Nephron progenitor cell (in vitro differentiated cells): ENCODE measurements around the gene RAPGEF1.

Experiments used
- DNase-seq: peaks from one replicate; pipeline ENCODE4 v3.0.0; 2021
- H3K27ac Mint-ChIP-seq: 2 replicates; pipeline ENCODE4 v1.8.0; 2021; ENCODE audit warnings: mild to moderate bottlenecking, moderate library complexity, mixed read lengths
- H3K27me3 Mint-ChIP-seq: 2 replicates; pipeline ENCODE4 v1.8.0; 2021; ENCODE audit warnings: mild to moderate bottlenecking, low read depth, mixed read lengths; ENCODE audit not compliant: poor library complexity
- H3K36me3 Mint-ChIP-seq: 2 replicates; pipeline ENCODE4 v1.8.0; 2021; ENCODE audit warnings: low read depth, mixed read lengths
- H3K4me1 Mint-ChIP-seq: 2 replicates; pipeline ENCODE4 v1.8.0; 2021; ENCODE audit warnings: mixed read lengths
- H3K4me3 Mint-ChIP-seq: 2 replicates; pipeline ENCODE4 v1.8.0; 2021; ENCODE audit warnings: mild to moderate bottlenecking, moderate library complexity, mixed read lengths
- H3K9me3 Mint-ChIP-seq: 2 replicates; pipeline ENCODE4 v1.8.0; 2021; ENCODE audit warnings: mild to moderate bottlenecking, moderate library complexity, mixed read lengths
- TF ChIP-seq, protein P1 (sequence below): fragments of 200-600 bp; sonication (generic); IDR thresholded peaks from 2 replicates; pipeline ENCODE4 v1.5.0; 2021; ENCODE audit warnings: antibody characterized with exemption

RAPGEF1 gene

DNA sequence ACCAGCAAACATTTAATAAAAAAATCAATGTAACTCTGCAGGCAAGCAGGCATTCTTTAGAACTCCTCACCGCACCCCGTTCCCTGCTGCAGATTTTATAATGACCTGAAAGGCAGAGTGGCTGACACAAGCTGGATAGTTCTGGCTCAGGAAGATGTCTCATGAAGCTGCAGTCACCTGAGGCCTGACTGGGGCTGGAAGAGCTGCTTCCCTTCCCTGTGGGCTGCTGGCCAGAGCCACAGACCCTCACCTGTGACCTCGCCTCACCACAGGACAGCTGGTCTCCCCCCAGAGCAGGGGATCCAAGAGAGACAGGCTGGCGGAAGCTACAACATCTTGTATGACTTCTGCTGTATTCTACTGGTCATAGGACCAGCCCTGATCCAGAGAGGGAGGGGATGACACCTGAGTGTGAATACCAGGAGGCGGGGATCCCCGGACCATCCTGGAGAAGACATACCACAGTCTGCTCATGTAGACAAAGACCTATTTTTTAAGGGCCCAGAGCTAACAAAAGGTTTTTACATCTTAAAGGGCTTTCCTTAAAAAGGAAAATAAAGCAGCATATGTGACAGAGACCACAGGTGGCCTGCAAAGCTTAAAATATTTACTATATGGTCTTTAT lies 43.9 kb downstream of the RAPGEF1 start:
- H3K4me3 Mint-ChIP-seq = no peak overlapping the region
- no peak for DNase-seq
- H3K27me3 Mint-ChIP-seq = no peaks in the 10 kb centered on the region
- no peak overlapping the region for H3K27ac Mint-ChIP-seq
- no peaks in the 10 kb centered on the region for H3K36me3 Mint-ChIP-seq
- TF ChIP-seq, protein P1, sequence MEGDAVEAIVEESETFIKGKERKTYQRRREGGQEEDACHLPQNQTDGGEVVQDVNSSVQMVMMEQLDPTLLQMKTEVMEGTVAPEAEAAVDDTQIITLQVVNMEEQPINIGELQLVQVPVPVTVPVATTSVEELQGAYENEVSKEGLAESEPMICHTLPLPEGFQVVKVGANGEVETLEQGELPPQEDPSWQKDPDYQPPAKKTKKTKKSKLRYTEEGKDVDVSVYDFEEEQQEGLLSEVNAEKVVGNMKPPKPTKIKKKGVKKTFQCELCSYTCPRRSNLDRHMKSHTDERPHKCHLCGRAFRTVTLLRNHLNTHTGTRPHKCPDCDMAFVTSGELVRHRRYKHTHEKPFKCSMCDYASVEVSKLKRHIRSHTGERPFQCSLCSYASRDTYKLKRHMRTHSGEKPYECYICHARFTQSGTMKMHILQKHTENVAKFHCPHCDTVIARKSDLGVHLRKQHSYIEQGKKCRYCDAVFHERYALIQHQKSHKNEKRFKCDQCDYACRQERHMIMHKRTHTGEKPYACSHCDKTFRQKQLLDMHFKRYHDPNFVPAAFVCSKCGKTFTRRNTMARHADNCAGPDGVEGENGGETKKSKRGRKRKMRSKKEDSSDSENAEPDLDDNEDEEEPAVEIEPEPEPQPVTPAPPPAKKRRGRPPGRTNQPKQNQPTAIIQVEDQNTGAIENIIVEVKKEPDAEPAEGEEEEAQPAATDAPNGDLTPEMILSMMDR = no peak
- peaks cover 70% of the 10 kb centered on the region for H3K4me1 Mint-ChIP-seq
- peaks cover 5% of the 10 kb centered on the region for H3K9me3 Mint-ChIP-seq

DNA sequence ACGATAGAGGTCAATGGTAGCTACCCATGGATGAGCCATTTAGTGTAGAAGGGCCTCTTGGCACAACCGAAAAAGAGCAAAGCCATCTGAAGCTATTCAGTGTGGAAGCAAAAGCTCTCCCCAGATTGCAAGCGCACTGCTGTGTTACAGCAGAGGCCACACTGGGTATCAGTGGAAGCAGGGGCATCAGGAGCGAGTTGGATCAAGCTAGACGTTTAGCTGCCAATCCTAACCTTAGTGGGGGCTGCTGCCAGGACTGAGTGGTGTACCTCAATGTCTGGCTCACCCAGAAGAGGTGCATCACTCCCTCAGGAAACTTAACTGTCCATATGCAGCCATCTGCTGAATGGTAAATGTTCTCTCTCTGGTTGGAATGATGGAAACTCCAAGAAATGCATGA lies 44.5 kb downstream of the RAPGEF1 start:
- H3K27ac Mint-ChIP-seq = no peak overlapping the region
- H3K4me3 Mint-ChIP-seq = no peak overlapping the region
- no peak for DNase-seq
- no peaks in the 10 kb centered on the region for H3K36me3 Mint-ChIP-seq
- peaks cover 5% of the 10 kb centered on the region for H3K9me3 Mint-ChIP-seq
- H3K27me3 Mint-ChIP-seq = no peaks in the 10 kb centered on the region
- H3K4me1 Mint-ChIP-seq = peaks cover 69% of the 10 kb centered on the region
- TF ChIP-seq, protein P1 = no peak

DNA sequence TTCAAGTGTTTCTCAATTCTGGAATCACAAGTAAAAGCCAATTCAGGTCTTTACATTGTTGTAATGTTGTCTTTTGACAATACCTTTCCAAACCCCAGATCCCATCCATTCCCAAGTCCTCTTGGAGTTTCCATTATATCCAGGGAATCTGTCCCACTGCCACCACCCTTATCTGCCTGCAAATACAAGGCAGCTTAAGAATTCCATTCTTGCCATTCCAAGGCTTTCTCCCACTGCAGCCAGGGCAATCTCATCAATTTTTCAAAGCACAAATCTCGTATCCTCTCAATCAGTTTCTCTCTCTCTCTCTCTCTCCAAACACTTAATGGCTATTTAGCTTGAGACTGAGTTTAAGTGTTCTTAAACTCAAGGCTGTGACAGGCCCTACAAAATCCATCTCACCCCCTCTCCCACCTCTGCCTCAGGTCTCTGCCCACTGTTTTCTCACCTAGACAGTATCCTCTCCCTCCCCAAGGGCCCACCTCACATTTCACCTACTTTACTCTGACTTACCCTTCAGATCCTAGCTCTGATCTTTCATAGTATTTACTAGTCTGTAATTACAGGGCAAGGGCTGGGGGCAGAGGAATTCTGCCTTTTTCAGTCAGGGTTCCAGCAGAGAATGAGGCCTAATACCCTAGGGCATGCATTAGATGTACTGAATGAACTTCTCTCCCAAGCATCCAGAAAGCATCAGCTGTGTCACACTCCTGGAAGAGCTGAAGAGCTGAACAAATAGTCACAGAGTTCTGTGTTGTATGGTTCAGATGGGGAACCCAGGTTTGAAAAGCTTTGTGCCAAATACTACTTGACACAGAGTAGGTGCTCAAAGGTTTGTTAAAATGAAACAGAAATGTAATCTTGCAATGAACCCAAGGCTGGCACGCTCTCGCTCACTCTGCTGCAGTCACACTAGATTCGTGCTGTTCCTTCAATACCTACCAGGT lies 46.0 kb downstream of the RAPGEF1 start:
- TF ChIP-seq, protein P1 = no peak
- H3K4me3 Mint-ChIP-seq = no peak overlapping the region
- H3K27ac Mint-ChIP-seq = no peak overlapping the region
- no peak for DNase-seq
- H3K4me1 Mint-ChIP-seq = peaks cover 55% of the 10 kb centered on the region
- peaks cover 4% of the 10 kb centered on the region for H3K36me3 Mint-ChIP-seq
- H3K27me3 Mint-ChIP-seq = no peaks in the 10 kb centered on the region
- H3K9me3 Mint-ChIP-seq = peaks cover 5% of the 10 kb centered on the region

DNA sequence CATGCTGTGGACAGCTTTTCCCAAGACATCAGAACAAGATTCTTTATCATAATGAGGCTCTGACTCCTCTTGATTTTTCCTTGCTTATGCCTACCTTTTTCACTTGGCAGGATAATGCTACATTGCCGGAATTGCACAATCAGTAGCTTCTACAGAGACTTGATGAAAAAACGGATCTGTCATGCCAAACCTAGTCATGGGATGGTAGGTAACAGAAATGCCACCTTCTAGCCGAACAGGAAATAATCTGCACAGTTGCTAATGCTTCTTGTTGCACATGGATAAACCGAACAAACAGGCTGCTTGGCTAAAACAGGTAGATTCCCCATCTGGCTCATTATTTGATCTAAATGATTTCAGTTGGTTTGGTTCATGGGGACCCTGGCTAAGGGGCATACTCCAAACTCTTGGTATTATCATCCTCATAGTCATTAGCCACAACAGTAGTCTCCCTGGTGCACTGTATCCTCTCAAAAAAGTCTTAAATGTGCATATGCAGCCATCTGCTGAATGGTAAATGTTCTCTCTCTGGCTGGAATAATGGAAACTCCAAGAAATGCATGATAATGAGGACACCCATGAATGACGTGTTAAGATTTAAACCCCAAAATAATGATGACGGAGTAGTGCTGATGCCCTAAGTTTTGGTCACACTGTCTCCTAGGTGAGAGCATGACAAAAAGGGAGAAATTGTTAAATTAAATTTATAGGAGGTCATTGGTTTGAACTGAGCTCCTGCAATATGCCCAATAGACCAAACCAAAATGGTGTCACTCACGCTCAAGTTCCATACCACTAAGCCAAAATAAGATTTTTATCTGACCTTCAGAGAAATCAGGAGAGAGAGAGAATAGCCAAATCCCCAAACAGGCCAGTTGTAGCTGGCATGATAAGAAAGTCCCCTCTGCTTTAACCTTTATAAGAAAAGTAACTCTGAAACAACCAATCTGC lies 47.0 kb downstream of the RAPGEF1 start:
- H3K27ac Mint-ChIP-seq = no peak overlapping the region
- H3K9me3 Mint-ChIP-seq = peaks cover 5% of the 10 kb centered on the region
- no peak for DNase-seq
- no peak overlapping the region for H3K4me3 Mint-ChIP-seq
- peaks cover 4% of the 10 kb centered on the region for H3K36me3 Mint-ChIP-seq
- no peaks in the 10 kb centered on the region for H3K27me3 Mint-ChIP-seq
- H3K4me1 Mint-ChIP-seq = peaks cover 44% of the 10 kb centered on the region
- TF ChIP-seq, protein P1 = no peak

DNA sequence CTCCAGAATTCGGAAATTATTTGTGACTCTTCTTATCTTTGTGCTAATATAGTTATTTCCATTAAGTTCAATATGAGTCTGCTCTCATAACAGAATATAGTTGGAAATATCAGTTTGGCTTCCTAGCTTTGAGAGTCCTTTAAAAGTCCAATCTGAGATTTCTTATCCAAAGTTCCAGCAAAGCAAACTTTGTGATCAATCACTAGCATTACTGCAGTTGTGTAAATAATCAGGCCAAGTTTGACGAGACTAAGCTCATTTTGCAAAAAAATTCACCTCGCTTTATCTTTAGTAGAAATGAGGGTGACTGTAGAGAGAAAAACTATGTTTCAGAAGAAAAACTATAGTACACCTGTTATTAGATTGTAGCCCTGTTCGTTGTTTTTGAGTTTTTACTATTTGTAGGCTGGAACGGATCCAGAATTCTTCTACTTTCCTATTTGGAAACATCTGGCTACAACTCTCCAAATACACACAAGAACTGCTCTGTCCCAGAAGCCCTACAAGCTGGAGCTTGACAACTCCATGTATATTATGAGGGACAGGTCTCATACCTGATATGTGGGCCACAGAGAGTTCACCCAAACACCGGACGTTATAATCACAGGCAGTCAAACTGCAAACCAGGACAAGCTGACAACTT lies 47.8 kb downstream of the RAPGEF1 start:
- Mint-ChIP-seq H3K27ac (no peak overlapping the region), H3K9me3 (peaks cover 5% of the 10 kb centered on the region), H3K4me1 (peaks cover 36% of the 10 kb centered on the region), H3K4me3 (no peak overlapping the region), H3K36me3 (peaks cover 9% of the 10 kb centered on the region), H3K27me3 (no peaks in the 10 kb centered on the region)
- DNase-seq = no peak
- TF ChIP-seq, protein P1 = no peak
